Activated naive CD4-positive, alpha-beta T cell treated with anti-CD3 and anti-CD28 coated beads, Interleukin-2, amount 50 U/mL, for 24 hours (primary cell): ENCODE results near the gene PIGN.

ENCODE experiments used
- H3K27ac Mint-ChIP-seq: one replicate; pipeline ENCODE4 v1.8.0; 2021; ENCODE audit warnings: mild to moderate bottlenecking, mixed read lengths
- H3K27me3 Mint-ChIP-seq: one replicate; pipeline ENCODE4 v1.8.0; 2021; ENCODE audit warnings: mixed read lengths
- H3K36me3 Mint-ChIP-seq: one replicate; pipeline ENCODE4 v1.8.0; 2021; ENCODE audit warnings: mixed read lengths
- H3K4me1 Mint-ChIP-seq: one replicate; pipeline ENCODE4 v1.8.0; 2021; ENCODE audit warnings: mixed read lengths
- H3K4me3 Mint-ChIP-seq: one replicate; pipeline ENCODE4 v1.8.0; 2021; ENCODE audit warnings: mild to moderate bottlenecking, mixed read lengths
- H3K9me3 Mint-ChIP-seq: one replicate; pipeline ENCODE4 v1.8.0; 2021; ENCODE audit warnings: mixed read lengths

The PIGN gene

GRCh38 chr18:61991836-61992235, 195.0 kb downstream of the PIGN start:
- Mint-ChIP-seq H3K4me1 (no peaks in the 10 kb centered on the region), H3K27me3 (peaks cover under 1% of the 10 kb centered on the region), H3K9me3 (no peaks in the 10 kb centered on the region), H3K4me3 (no peak overlapping the region), H3K27ac (no peak overlapping the region), H3K36me3 (no peaks in the 10 kb centered on the region)

GRCh38 chr18:61991201-61991600, 195.7 kb downstream of the PIGN start:
- H3K9me3 Mint-ChIP-seq, result no peaks in the 10 kb centered on the region
- H3K27me3 Mint-ChIP-seq, result no peaks in the 10 kb centered on the region

More at GRCh38 chr18:61991201-61991600, 195.7 kb downstream of the PIGN start:
- Mint-ChIP-seq H3K36me3 (no peaks in the 10 kb centered on the region), H3K4me3 (no peak overlapping the region), H3K27ac (no peak overlapping the region), H3K4me1 (no peaks in the 10 kb centered on the region)
